Endodermal cell (in vitro differentiated cells): ENCODE data around the gene B4GALNT3. TPM values are rescaled to one million over a fixed set of nuclear protein-coding genes. Genes with fewer than 3 reads are reported as not detected.

ENCODE experiments used
- DNase-seq: peaks from one replicate; pipeline ENCODE4 v3.0.0-alpha.2; 2017
- H3K27ac ChIP-seq: 2 replicates; pipeline ENCODE4 v1.5.1; 2013; ENCODE audit warnings: mild to moderate bottlenecking, low read depth, low read length, moderate library complexity
- H3K27me3 ChIP-seq: 2 replicates; pipeline ENCODE4 v1.6.1; 2013; ENCODE audit warnings: mild to moderate bottlenecking, low read length, moderate library complexity; ENCODE audit not compliant: insufficient read depth, control insufficient read depth, poor library complexity, severe bottlenecking
- H3K36me3 ChIP-seq: 2 replicates; pipeline ENCODE4 v1.7.0; 2013; ENCODE audit warnings: mild to moderate bottlenecking, low read length, moderate library complexity; ENCODE audit not compliant: control insufficient read depth, insufficient read depth
- H3K4me1 ChIP-seq: one replicate; pipeline ENCODE4 v1.7.0; 2013; ENCODE audit warnings: low read length; ENCODE audit not compliant: control insufficient read depth, insufficient read depth
- H3K4me3 ChIP-seq: 2 replicates; pipeline ENCODE4 v1.5.1; 2013; ENCODE audit warnings: mild to moderate bottlenecking, low read length, moderate library complexity
- H3K9ac ChIP-seq: 2 replicates; pipeline ENCODE4 v1.6.1; 2013; ENCODE audit warnings: mild to moderate bottlenecking, low read length, moderate library complexity; ENCODE audit not compliant: poor library complexity, severe bottlenecking; ENCODE audit errors: extremely low read depth
- H3K9me3 ChIP-seq: 2 replicates; pipeline ENCODE4 v1.6.1; 2013; ENCODE audit warnings: mild to moderate bottlenecking, low read length, moderate library complexity; ENCODE audit not compliant: control insufficient read depth
- H3K27ac Mint-ChIP-seq: 2 replicates; pipeline ENCODE4 v1.8.0; 2020; ENCODE audit warnings: mixed read lengths
- H3K27me3 Mint-ChIP-seq: 2 replicates; pipeline ENCODE4 v1.8.0; 2021; ENCODE audit warnings: mild to moderate bottlenecking, mixed read lengths; ENCODE audit not compliant: insufficient read depth
- H3K36me3 Mint-ChIP-seq: 2 replicates; pipeline ENCODE4 v1.8.0; 2020; ENCODE audit warnings: low read depth, mixed read lengths
- H3K4me1 Mint-ChIP-seq: 2 replicates; pipeline ENCODE4 v1.8.0; 2020; ENCODE audit warnings: mixed read lengths
- H3K4me3 Mint-ChIP-seq: 2 replicates; pipeline ENCODE4 v1.8.0; 2020; ENCODE audit warnings: mild to moderate bottlenecking, moderate library complexity, mixed read lengths
- H3K9me3 Mint-ChIP-seq: 2 replicates; pipeline ENCODE4 v1.8.0; 2020; ENCODE audit warnings: mild to moderate bottlenecking, mixed read lengths
- CTCF ChIP-seq: fragments of 200-600 bp; sonication (generic); conservative IDR thresholded peaks from 2 replicates; pipeline ENCODE4 v1.5.0; 2021; ENCODE audit warnings: antibody characterized with exemption, mild to moderate bottlenecking
- WGBS, 2 experiments: methylation state at CpG; one replicate each; pipeline versions ENCODE4 v1.1.5 to v1.1.7; 2013; ENCODE audit warnings: missing lambda C conversion rate in 2 of 2, mixed read lengths in 1 of 2; ENCODE audit not compliant: insufficient coverage in 1 of 2, insufficient read length in 1 of 2; 5-methylcytosine and 5-hydroxymethylcytosine counted together
- total RNA-seq, 2 donors: library from RNA; stranded (reverse); fragmentation: NEBNext Ultra II Directional in 1 of 2; extraction: Animal tissue kit (Norgen Biotek cat#: 25700) in 1 of 2; gene quantifications; 2 replicates in 1 of 2; 3 replicates in 1 of 2; pipeline ENCODE4 v1.2.1, GENCODE V29; 2021

The B4GALNT3 gene
- total RNA-seq, 2 donors from 2014 or later = 61.5 to 155 TPM

GRCh38 chr12:538731-539539 is 79.2 kb downstream of the B4GALNT3 start:
- H3K27me3 Mint-ChIP-seq = no peaks in the 10 kb centered on the region
- H3K4me3 Mint-ChIP-seq = no peak overlapping the region
- no peak for TF ChIP-seq CTCF
- H3K4me1 Mint-ChIP-seq = peaks cover 20% of the 10 kb centered on the region
- Histone ChIP-seq H3K9me3 (no peaks in the 10 kb centered on the region), H3K27ac (no peak overlapping the region), H3K27me3 (no peaks in the 10 kb centered on the region), H3K4me1 (peaks cover 12% of the 10 kb centered on the region), H3K9ac (no peak overlapping the region), H3K36me3 (peaks cover 36% of the 10 kb centered on the region), H3K4me3 (no peak overlapping the region)
- DNase-seq = no peak
- no peak overlapping the region for H3K27ac Mint-ChIP-seq
- H3K9me3 Mint-ChIP-seq = no peaks in the 10 kb centered on the region
- WGBS, 2 experiments = 94% methylated on average over 8 to 10 of the region's 10 CpGs
- peaks cover 50% of the 10 kb centered on the region for H3K36me3 Mint-ChIP-seq

DNA sequence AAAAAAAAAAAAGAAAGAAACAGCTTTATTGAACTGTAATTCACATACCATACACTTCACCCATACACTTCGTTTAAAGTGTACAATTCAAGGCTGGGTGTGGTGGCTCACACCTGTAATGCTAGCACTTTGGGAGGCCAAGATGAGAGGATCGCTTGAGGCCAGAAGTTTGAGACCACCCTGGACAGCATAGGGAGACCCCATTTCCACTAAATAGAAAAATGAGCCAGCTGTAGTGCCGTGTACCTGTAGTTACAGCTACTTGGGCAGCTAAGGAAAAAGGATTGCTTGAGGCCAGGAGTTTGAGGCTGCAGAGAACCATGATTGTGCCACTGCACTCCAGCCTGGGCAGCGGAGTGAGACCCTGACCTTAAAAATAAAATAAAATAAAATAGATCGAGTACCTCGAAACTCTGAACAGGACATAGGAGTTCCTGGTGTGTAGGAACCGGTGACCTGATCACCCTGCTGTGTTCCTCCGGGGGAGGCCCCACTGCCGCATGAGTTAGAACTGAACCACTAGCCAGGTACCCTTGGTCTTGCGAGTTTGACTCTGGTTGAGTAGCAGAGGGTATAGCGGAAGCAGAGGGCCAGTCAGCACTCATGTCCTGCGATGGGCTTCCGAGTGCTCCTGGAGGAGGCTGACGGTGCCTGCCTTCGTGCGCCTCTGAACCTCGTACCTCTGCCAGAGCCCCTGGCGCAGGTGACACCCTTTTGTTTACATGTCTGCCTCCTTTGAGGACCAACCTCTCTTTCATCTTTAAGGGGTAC is 80.0 kb downstream of the B4GALNT3 start:
- H3K27ac Mint-ChIP-seq = no peak overlapping the region
- Histone ChIP-seq H3K4me3 (no peak overlapping the region), H3K27ac (no peak overlapping the region), H3K9me3 (no peaks in the 10 kb centered on the region), H3K4me1 (peaks cover 12% of the 10 kb centered on the region), H3K9ac (no peak overlapping the region), H3K27me3 (no peaks in the 10 kb centered on the region), H3K36me3 (peaks cover 37% of the 10 kb centered on the region)
- no peaks in the 10 kb centered on the region for H3K27me3 Mint-ChIP-seq
- H3K9me3 Mint-ChIP-seq = no peaks in the 10 kb centered on the region
- no peak for TF ChIP-seq CTCF
- H3K4me3 Mint-ChIP-seq = no peak overlapping the region
- peaks cover 51% of the 10 kb centered on the region for H3K36me3 Mint-ChIP-seq
- 93 to 94% methylated on average over 16 to 18 of the region's 18 CpGs for WGBS, 2 experiments
- H3K4me1 Mint-ChIP-seq = peaks cover 20% of the 10 kb centered on the region
- DNase-seq = no peak

DNA sequence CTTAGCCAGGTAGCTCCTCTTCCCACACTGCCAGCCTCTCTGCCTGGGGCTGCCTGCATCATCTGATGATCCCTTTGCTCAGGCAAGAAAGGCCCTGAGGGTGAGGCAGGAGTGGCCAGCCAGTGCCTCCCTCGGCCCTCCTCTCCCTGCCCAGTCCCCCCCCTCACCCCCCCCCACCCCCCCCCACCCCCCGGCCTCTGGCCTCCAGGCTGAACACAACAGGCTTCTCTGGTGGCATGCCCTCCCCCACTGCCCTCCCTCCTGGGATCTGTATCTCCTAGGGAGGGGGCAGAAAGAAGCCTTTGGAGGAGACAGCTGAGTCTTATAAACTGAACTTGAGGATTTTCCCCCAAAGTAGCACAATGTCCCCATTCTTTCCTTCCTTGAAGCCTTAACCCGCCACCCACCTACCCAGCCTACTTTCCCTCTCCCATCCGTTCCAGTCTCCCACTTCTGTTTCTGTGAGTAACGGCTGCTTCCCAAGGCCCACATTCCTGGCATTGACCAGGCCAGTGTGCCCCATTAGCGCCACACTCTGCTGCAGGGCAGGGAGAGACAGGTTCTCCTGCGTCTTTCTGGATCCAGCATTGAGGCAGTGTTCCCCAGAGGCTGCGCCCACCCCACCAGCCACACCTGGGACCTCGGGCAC is 82.1 kb downstream of the B4GALNT3 start:
- Histone ChIP-seq H3K9me3 (no peaks in the 10 kb centered on the region), H3K9ac (no peak overlapping the region), H3K36me3 (peaks cover 31% of the 10 kb centered on the region), H3K27me3 (no peaks in the 10 kb centered on the region), H3K4me1 (peaks cover 12% of the 10 kb centered on the region), H3K27ac (peak overlapping the region; percentile 42), H3K4me3 (no peak overlapping the region)
- WGBS, 2 experiments = 72 to 78% methylated on average over 5 to 7 of the region's 9 CpGs
- H3K36me3 Mint-ChIP-seq = peaks cover 47% of the 10 kb centered on the region
- TF ChIP-seq CTCF = no peak
- no peaks in the 10 kb centered on the region for H3K27me3 Mint-ChIP-seq
- DNase-seq = no peak
- H3K4me3 Mint-ChIP-seq = peak overlapping the region; percentile 7
- peaks cover 20% of the 10 kb centered on the region for H3K4me1 Mint-ChIP-seq
- H3K9me3 Mint-ChIP-seq = peaks cover 5% of the 10 kb centered on the region
- peak overlapping the region; percentile 85 for H3K27ac Mint-ChIP-seq
